B cell (primary cell): ENCODE measurements around the gene IGSF9.

Experiments used
- EZH2 ChIP-seq: IDR thresholded peaks from 2 replicates; pipeline ENCODE4 v1.6.1; 2012; ENCODE audit warnings: borderline replicate concordance, low read depth, mild to moderate bottlenecking, moderate library complexity, low read length; ENCODE audit not compliant: insufficient read depth, poor library complexity, severe bottlenecking
- TF ChIP-seq, protein P1 (sequence below): fragments of 200-600 bp; IDR thresholded peaks from one replicate; pipeline ENCODE4 v1.8.0; 2022; ENCODE audit warnings: antibody characterized with exemption, mild to moderate bottlenecking

GRCh38 chr1:159988006-159988405 lies 42.6 kb upstream of the IGSF9 start:
- TF ChIP-seq, protein P1, sequence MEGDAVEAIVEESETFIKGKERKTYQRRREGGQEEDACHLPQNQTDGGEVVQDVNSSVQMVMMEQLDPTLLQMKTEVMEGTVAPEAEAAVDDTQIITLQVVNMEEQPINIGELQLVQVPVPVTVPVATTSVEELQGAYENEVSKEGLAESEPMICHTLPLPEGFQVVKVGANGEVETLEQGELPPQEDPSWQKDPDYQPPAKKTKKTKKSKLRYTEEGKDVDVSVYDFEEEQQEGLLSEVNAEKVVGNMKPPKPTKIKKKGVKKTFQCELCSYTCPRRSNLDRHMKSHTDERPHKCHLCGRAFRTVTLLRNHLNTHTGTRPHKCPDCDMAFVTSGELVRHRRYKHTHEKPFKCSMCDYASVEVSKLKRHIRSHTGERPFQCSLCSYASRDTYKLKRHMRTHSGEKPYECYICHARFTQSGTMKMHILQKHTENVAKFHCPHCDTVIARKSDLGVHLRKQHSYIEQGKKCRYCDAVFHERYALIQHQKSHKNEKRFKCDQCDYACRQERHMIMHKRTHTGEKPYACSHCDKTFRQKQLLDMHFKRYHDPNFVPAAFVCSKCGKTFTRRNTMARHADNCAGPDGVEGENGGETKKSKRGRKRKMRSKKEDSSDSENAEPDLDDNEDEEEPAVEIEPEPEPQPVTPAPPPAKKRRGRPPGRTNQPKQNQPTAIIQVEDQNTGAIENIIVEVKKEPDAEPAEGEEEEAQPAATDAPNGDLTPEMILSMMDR, result no peak
- no peak for TF ChIP-seq EZH2
